Frontal cortex (tissue), 4 donors: ENCODE measurements around the gene HOXB5. TPM values are rescaled to one million over a fixed set of nuclear protein-coding genes. Genes with fewer than 3 reads are reported as not detected.

Source experiments
- DNase-seq, 2 donors: peaks; one replicate each; pipeline ENCODE4 v3.0.0; 2012; ENCODE audit warnings: low spot score in 2 of 2
- FAIRE-seq: peaks from 2 replicates; lab custom pipeline; 2012; peaks lifted over from hg19 to GRCh38; lab: Jason Lieb, UNC
- small RNA-seq: library from RNA; depleted of rRNA; stranded (forward); fragments of <200 nt; gene quantifications from one replicate; pipeline ENCODE3, GENCODE V24; 2014
- total RNA-seq: library from RNA; depleted of rRNA; stranded (reverse); fragments of >200 nt; gene quantifications from one replicate; pipeline ENCODE4 v1.2.3, GENCODE V29; 2014
- donor health status: control.
- donor health status: control.
- donor health status: control.

HOXB5 gene
- total RNA-seq, 1 donor from 2014 or later = not detected

DNA sequence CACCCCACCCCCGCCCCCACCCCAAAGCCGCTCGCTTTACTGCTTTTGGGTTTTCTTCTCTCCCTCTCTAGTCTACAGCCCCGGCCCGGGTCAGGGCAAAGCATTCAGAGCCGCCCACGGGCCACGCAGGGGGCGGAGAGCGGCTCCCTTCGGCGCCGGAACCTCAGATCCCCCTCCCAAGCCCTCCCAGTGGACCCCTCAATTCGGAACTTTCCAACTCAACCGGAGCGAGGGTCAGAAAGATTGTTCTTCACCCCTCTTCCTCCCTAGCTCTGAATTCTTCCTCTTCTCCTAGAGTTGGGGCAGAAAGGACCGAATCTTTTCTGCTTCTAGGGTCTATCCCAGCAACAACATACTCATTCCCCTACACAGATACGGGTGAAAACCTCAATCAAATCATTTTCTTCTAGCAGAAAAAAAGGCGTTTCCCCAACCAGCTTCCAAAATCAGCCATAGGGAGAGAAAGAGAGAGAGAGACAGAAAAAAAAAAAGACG is 49.7 kb downstream of the HOXB5 start:
- no peak for DNase-seq
- FAIRE-seq = no peak

DNA sequence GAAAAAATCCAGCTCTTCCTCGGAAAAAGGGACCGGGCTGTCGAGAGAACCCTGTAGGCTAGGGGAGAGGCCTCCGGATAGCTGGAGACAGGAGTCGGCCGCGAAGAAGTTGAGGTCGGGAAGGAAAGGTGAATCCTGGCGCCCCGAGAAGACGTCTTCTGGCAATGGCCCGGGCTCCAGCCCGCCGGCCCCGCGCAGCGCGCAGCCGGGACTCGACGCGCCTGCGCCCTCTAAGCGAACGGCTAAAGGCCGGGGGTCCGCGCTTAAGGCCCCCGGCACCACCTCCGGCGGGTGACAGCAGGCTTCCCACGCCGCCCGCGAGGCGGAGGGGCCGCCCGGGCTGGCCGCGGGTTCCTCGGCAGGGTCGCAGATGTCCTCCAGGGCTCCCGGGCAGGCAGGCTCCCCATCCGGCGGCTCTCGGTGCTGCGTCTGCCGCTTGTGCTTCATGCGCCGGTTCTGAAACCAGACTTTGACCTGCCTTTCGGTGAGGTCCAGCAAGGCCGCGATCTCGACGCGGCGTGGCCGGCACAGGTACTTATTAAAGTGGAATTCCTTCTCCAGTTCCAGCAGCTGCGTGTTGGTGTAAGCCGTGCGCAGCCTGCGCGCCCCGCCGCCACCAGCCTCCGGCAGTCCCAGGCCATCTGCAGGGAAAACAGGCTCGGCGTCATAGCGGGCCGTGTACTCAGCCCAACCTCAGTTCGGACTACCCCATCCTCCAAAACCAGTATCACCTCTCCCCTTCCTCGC is 50.3 kb downstream of the HOXB5 start:
- FAIRE-seq = no peak
- DNase-seq = no peak

DNA sequence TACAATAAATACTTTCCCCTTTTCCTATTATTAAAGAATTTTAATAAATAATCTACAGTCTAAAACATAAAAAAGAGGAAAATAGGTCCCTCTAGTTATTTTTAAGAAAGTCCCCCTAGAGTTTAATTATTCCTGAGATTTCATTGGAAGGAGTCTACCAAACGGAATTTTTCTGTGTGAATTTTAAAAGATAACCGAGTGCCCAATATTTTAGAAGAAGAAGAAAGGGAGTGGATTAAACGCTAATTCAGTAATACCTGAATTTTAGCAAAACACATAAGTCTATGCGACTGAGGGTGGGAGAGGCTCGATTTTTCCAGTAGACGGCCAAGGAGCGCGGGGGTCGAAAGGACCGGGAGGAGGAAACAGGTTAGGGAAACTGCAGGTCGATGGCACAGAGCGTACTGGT is 50.9 kb downstream of the HOXB5 start:
- DNase-seq (no peak), FAIRE-seq (no peak)

DNA sequence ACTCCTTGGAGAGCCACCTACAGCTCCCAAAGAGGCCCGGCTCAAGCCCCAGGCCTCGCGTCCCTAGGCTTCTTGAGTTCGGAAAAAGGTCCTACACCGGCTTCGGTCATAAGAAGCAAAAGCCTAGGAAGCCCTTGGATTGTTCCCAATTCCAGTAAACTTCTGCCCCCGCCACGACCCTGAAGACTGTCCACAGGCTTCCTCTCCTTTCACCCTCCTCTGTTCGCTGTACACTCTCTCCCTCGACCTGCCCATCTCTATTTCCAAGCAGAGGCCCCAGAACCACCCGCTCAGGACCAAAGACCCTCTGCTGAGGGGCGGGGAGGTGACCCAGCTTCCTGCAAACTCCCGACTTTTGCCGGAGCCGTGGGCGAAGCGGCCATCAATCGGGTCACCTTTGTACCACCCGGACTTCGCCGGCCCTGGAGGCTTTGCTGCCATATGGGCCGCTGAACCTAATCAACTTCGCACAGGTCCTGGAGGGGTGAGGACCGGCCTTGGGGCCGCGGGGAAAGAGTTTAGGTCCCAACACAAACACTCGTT is 51.4 kb downstream of the HOXB5 start:
- DNase-seq (no peak), FAIRE-seq (no peak)

DNA sequence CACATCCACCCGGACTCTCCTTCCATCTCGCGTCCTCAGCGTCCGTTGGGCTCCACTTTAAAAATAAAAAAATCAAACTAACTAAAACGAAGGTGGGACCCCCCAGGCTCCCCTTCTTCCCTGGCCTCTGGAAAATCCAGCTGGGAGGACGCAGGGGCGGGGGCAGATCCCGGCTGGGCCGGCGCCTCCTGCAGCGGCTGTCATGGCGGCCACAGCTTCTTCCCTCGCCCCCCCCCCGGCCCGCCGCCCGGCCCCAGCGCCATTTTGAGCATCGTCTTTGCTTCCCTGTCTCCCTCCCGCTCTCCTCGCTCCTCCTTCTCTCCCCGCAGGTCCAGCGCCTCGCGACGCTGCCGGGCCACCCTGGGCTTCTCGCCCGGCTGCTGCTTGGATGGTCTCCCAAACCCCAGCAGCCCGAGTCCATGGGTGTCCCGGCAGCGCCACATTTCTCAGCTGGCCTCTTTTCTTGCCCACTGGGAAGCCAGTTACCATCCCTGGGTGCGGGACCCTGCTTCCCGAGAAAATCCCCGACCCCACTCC is 51.9 kb downstream of the HOXB5 start:
- DNase-seq = no peak
- FAIRE-seq = no peak

Small RNA genes within 50 kb of the gene (small RNA-seq; reads per million reads assigned to genes)
- gene MIR196A1 = not detected

Other genes starting within 250 kb of the HOXB5 start
- gene SKAP1, start 163.6 kb downstream of the HOXB5 start, total RNA-seq = 0.41 TPM
- gene HOXB1, start 62.8 kb downstream of the HOXB5 start, total RNA-seq = not detected
- not detected for gene HOXB2, start 48.7 kb downstream of the HOXB5 start, total RNA-seq
- not detected for gene HOXB4, start 15.4 kb downstream of the HOXB5 start, total RNA-seq
- gene HOXB3, start 3.5 kb downstream of the HOXB5 start, total RNA-seq = not detected
- not detected for gene HOXB6, start 11.2 kb upstream of the HOXB5 start, total RNA-seq
- not detected for gene HOXB7, start 17.2 kb upstream of the HOXB5 start, total RNA-seq
- not detected for gene HOXB8, start 21.5 kb upstream of the HOXB5 start, total RNA-seq
- gene HOXB9, start 32.6 kb upstream of the HOXB5 start, total RNA-seq = not detected
- not detected for gene PRAC1, start 128.7 kb upstream of the HOXB5 start, total RNA-seq
- not detected for gene PRAC2, start 129.4 kb upstream of the HOXB5 start, total RNA-seq
- not detected for gene HOXB13, start 135.0 kb upstream of the HOXB5 start, total RNA-seq
- gene TTLL6, start 223.4 kb upstream of the HOXB5 start, total RNA-seq = not detected
- 9.0 TPM for gene CALCOCO2, start 237.3 kb upstream of the HOXB5 start, total RNA-seq